Hepatocyte (in vitro differentiated cells): Measurements from ENCODE around the gene AHCY.

Experiments
- EZH2 ChIP-seq: fragments of 200-600 bp; sonication (generic); IDR thresholded peaks from 2 replicates; pipeline ENCODE4 v1.6.1; 2016; ENCODE audit warnings: antibody characterized with exemption, mild to moderate bottlenecking, borderline replicate concordance
- EZH2phosphoT487 ChIP-seq: fragments of 200-600 bp; sonication (generic); IDR thresholded peaks from one replicate; pipeline ENCODE4 v1.6.1; 2018; ENCODE audit warnings: antibody characterized with exemption, mild to moderate bottlenecking, low read depth, moderate library complexity; ENCODE audit not compliant: unreplicated experiment, severe bottlenecking
- TF ChIP-seq, protein P1 (sequence below): fragments of 200-600 bp; sonication (generic); IDR thresholded peaks from 2 replicates; pipeline ENCODE4 v1.5.1; 2016; ENCODE audit warnings: antibody characterized with exemption, mild to moderate bottlenecking; ENCODE audit not compliant: poor library complexity

DNA sequence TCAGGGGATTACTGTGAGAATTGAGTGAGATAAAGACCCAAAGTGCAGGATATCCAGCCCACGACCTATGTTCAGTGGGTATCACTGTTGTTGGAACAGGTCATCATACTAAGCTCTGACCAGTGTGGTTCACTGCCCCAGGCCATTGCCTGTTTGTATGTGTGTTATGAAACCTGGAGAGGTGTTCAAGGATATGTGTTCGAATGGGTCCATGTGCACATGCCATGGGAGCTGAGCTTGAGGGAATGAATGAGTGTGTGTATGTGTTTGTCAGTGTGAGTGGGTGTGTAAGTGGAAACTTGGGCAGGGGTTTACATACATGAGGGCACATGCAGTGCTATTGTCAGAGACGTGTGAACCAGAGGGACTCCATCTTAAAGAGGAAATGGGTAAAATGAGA is 17.7 kb upstream of the AHCY start:
- TF ChIP-seq, protein P1, sequence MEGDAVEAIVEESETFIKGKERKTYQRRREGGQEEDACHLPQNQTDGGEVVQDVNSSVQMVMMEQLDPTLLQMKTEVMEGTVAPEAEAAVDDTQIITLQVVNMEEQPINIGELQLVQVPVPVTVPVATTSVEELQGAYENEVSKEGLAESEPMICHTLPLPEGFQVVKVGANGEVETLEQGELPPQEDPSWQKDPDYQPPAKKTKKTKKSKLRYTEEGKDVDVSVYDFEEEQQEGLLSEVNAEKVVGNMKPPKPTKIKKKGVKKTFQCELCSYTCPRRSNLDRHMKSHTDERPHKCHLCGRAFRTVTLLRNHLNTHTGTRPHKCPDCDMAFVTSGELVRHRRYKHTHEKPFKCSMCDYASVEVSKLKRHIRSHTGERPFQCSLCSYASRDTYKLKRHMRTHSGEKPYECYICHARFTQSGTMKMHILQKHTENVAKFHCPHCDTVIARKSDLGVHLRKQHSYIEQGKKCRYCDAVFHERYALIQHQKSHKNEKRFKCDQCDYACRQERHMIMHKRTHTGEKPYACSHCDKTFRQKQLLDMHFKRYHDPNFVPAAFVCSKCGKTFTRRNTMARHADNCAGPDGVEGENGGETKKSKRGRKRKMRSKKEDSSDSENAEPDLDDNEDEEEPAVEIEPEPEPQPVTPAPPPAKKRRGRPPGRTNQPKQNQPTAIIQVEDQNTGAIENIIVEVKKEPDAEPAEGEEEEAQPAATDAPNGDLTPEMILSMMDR: no peak
- TF ChIP-seq EZH2phosphoT487: no peak
- TF ChIP-seq EZH2: no peak
